Tibial artery (tissue), 4 donors: ENCODE measurements around the gene AGK.

Experiments used
- DNase-seq, 2 donors: peaks; one replicate each; pipeline ENCODE4 v3.0.0-alpha.2; 2019
- H3K27ac ChIP-seq, 2 donors: fragments of 200-600 bp; sonication (generic) in 1 of 2; 1 replicate in 1 of 2; 2 replicates in 1 of 2; pipeline ENCODE4 v1.5.1; 2018 to 2019; ENCODE audit warnings: mild to moderate bottlenecking in 1 of 2
- H3K27me3 ChIP-seq, 2 donors: fragments of 200-600 bp; sonication (generic) in 1 of 2; one replicate each; pipeline versions ENCODE4 v1.5.1 to v1.6.0; 2016 to 2019
- H3K36me3 ChIP-seq, 3 donors: fragments of 200-600 bp; sonication (generic) in 2 of 3; one replicate each; pipeline ENCODE4 v1.5.1; 2016 to 2019; ENCODE audit warnings: mild to moderate bottlenecking in 2 of 3
- H3K4me1 ChIP-seq, 4 donors: fragments of 200-600 bp; sonication (generic) in 2 of 4; 1 replicate in 3 of 4; 2 replicates in 1 of 4; pipeline ENCODE4 v1.5.1; 2016 to 2019
- H3K4me3 ChIP-seq, 2 donors: fragments of 200-600 bp; sonication (generic) in 1 of 2; 1 replicate in 1 of 2; 2 replicates in 1 of 2; pipeline ENCODE4 v1.5.1; 2018 to 2019; ENCODE audit warnings: mild to moderate bottlenecking in 2 of 2
- H3K9me3 ChIP-seq, 3 donors: fragments of 200-600 bp; sonication (generic) in 1 of 3; one replicate each; pipeline ENCODE4 v1.5.1; 2016 to 2019
- intact Hi-C: fragments of 100-400 bp; cut with DNase I; formaldehyde crosslinking; loops from one replicate; pipeline ENCODE4 v1.15.0; 2023; ENCODE audit warnings: low total_unique reads
- TF ChIP-seq, protein P1 (sequence below), 2 experiments: fragments of 200-600 bp in 1 of 2; fragments of 450-650 bp in 1 of 2; IDR thresholded peaks; one replicate each; pipeline ENCODE4 v1.5.1; 2017 to 2019; ENCODE audit warnings: antibody characterized with exemption in 2 of 2, mild to moderate bottlenecking in 1 of 2, moderate library complexity in 1 of 2

The AGK gene

GRCh38 chr7:141541375-141541774, 9.8 kb upstream of the AGK start:
- H3K4me1 ChIP-seq: no peaks in the 10 kb centered on the region
- H3K27ac ChIP-seq: no peak overlapping the region
- H3K4me3 ChIP-seq: no peak overlapping the region
- DNase-seq: no peak
- H3K9me3 ChIP-seq: no peaks in the 10 kb centered on the region
- peaks cover 0 to 3% of the 10 kb centered on the region in 2 donors for H3K27me3 ChIP-seq
- H3K36me3 ChIP-seq: no peaks in the 10 kb centered on the region
- intact Hi-C loops: no loop called here
- TF ChIP-seq, protein P1, sequence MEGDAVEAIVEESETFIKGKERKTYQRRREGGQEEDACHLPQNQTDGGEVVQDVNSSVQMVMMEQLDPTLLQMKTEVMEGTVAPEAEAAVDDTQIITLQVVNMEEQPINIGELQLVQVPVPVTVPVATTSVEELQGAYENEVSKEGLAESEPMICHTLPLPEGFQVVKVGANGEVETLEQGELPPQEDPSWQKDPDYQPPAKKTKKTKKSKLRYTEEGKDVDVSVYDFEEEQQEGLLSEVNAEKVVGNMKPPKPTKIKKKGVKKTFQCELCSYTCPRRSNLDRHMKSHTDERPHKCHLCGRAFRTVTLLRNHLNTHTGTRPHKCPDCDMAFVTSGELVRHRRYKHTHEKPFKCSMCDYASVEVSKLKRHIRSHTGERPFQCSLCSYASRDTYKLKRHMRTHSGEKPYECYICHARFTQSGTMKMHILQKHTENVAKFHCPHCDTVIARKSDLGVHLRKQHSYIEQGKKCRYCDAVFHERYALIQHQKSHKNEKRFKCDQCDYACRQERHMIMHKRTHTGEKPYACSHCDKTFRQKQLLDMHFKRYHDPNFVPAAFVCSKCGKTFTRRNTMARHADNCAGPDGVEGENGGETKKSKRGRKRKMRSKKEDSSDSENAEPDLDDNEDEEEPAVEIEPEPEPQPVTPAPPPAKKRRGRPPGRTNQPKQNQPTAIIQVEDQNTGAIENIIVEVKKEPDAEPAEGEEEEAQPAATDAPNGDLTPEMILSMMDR (IDR thresholded peaks at IDR 0.05): no peak

- no peak overlapping the region for H3K27ac ChIP-seq
- no peaks in the 10 kb centered on the region for H3K9me3 ChIP-seq
- intact Hi-C loops: no loop called here
- no peaks in the 10 kb centered on the region for H3K4me1 ChIP-seq
- TF ChIP-seq, protein P1 (IDR thresholded peaks at IDR 0.05): no peak
- DNase-seq: no peak
- no peaks in the 10 kb centered on the region for H3K36me3 ChIP-seq
- no peak overlapping the region for H3K4me3 ChIP-seq
- H3K27me3 ChIP-seq: peaks cover 0 to 3% of the 10 kb centered on the region in 2 donors
Observed at GRCh38 chr7:141544831-141545230, 6.4 kb upstream of the AGK start.

DNA sequence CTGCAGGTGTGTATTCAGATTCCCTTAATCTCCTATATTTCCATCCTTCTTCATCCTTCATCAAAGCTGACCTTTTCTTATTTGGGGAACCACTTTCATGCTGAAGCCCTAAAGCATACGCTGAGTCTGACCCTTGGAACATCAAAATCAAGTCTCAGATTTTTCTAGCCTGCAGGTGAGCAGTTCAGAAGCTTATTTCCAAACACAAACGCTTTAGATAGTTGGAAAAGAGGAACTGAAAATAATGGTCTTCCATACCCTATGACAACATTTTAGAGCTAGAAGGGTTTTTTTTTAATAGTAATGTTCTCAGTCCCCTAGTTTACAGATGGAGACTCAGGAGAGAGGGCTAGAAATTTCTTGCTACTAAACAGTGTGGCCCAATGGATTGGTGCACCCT, 1.6 kb upstream of the AGK start:
- Histone ChIP-seq H3K4me3 (no peak overlapping the region), H3K4me1 (peaks cover 0 to 29% (median 18%) of the 10 kb centered on the region in 4 donors), H3K27ac (no peak overlapping the region), H3K9me3 (no peaks in the 10 kb centered on the region), H3K36me3 (no peaks in the 10 kb centered on the region), H3K27me3 (no peaks in the 10 kb centered on the region)
- intact Hi-C loops: no loop called here
- no peak for DNase-seq
- TF ChIP-seq, protein P1 (IDR thresholded peaks at IDR 0.05): no peak

DNA sequence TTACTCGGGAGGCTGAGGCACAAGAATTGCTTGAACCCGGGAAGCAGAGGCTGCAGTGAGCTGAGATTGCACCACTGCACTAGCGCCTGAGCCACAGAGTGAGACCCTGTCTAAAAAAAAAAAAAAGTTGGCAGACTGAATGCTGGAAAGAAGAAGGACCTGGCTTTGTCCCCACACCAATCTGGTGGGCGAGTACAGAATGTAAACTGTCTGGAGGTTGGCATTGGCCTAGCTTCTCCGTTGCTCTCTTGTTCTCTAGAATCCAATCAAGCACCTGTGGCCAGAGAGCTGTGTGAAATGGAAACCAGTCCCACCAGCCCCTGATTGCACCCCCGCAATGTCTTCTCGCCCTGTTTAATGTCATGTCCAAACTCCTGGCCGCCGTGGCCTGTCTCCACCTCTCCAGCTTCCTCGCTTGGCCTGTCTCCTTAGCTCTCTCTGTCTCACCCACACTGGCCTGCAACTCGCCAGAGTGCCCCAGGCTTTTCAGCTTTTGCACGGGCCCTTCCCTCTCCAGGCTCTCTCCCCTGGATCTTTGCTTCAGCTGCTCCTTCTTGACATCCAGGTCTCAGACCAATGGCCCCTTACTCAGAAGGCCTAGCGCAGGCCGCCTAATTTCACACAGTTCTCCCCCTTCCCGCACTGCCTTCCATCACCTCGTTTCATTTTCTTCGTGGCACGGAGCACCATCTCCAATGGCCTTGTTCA, 670 bp upstream of the AGK start:
- intact Hi-C loops: loop anchor here (5.0 kb wide), 1 partner anchor 102 kb away; no protein-coding TSS in a partner anchor
- Histone ChIP-seq H3K27me3 (no peaks in the 10 kb centered on the region), H3K36me3 (peaks cover 0 to 3% (median 3%) of the 10 kb centered on the region in 3 donors), H3K4me1 (peaks cover 0 to 29% (median 18%) of the 10 kb centered on the region in 4 donors), H3K4me3 (peak overlapping the region; percentile 98 to 100), H3K9me3 (no peaks in the 10 kb centered on the region), H3K27ac (peak overlapping the region; percentile 71 to 76)
- no peak for DNase-seq
- TF ChIP-seq, protein P1 (IDR thresholded peaks at IDR 0.05): no peak

GRCh38 chr7:141551782-141552181, 572 bp downstream of the AGK start:
- Histone ChIP-seq H3K4me3 (peak overlapping the region; percentile 98 to 100), H3K27me3 (no peaks in the 10 kb centered on the region), H3K9me3 (no peaks in the 10 kb centered on the region), H3K36me3 (peaks cover 8 to 14% (median 11%) of the 10 kb centered on the region in 3 donors), H3K27ac (peak overlapping the region; percentile 71 to 76), H3K4me1 (peaks cover 0 to 29% (median 18%) of the 10 kb centered on the region in 4 donors)
- DNase-seq: no peak
- TF ChIP-seq, protein P1 (IDR thresholded peaks at IDR 0.05): no peak
- intact Hi-C loops: loop anchor here (5.0 kb wide), 1 partner anchor 101 kb away; no protein-coding TSS in a partner anchor
